ENCODE results near the gene VOPP1.

The VOPP1 gene

GRCh38 chr7:55553024-55553345, 19.3 kb downstream of the VOPP1 start:
- DNase-seq, result no peak

- no peak for DNase-seq
Measured at GRCh38 chr7:55552320-55553023, 19.8 kb downstream of the VOPP1 start.

GRCh38 chr7:55550841-55551537, 21.3 kb downstream of the VOPP1 start:
- DNase-seq, result no peak

GRCh38 chr7:55550010-55550663, 22.2 kb downstream of the VOPP1 start:
- no peak for DNase-seq

- DNase-seq, result no peak
Measured at GRCh38 chr7:55549457-55549856, 22.8 kb downstream of the VOPP1 start.

- DNase-seq, result no peak
Measured at GRCh38 chr7:55548295-55548731, 24.0 kb downstream of the VOPP1 start.

GRCh38 chr7:55546814-55547213, 25.5 kb downstream of the VOPP1 start:
- no peak for DNase-seq

GRCh38 chr7:55545496-55545895, 26.8 kb downstream of the VOPP1 start:
- DNase-seq, result no peak

GRCh38 chr7:55540226-55540858, 32.0 kb downstream of the VOPP1 start:
- no peak for DNase-seq

- DNase-seq, result no peak
Measured at GRCh38 chr7:55539380-55539779, 32.9 kb downstream of the VOPP1 start.

GRCh38 chr7:55538538-55538937, 33.8 kb downstream of the VOPP1 start:
- DNase-seq, result no peak

- no peak for DNase-seq
Measured at GRCh38 chr7:55537458-55537990, 34.8 kb downstream of the VOPP1 start.

- DNase-seq, result no peak
Measured at GRCh38 chr7:55536619-55537457, 35.5 kb downstream of the VOPP1 start.

- DNase-seq, result no peak
Measured at GRCh38 chr7:55535617-55536016, 36.7 kb downstream of the VOPP1 start.

- no peak for DNase-seq
Measured at GRCh38 chr7:55534916-55535590, 37.2 kb downstream of the VOPP1 start.

- DNase-seq, result peak; percentile 42
Measured at GRCh38 chr7:55534262-55534915, 37.9 kb downstream of the VOPP1 start.

- DNase-seq, result no peak
Measured at GRCh38 chr7:55533729-55534080, 38.6 kb downstream of the VOPP1 start.

- peak; percentile 57 for DNase-seq
Measured at GRCh38 chr7:55533050-55533728, 39.1 kb downstream of the VOPP1 start.

GRCh38 chr7:55532150-55532917, 40.0 kb downstream of the VOPP1 start:
- no peak for DNase-seq

GRCh38 chr7:55531536-55531935, 40.8 kb downstream of the VOPP1 start:
- DNase-seq, result no peak

Measured in activated effector memory CD4-positive, alpha-beta T cell treated with Interleukin-2 at 50 U/mL for 16 hours (primary cell).